Neural crest cell (in vitro differentiated cells): ENCODE results near the gene ARHGAP21. TPM values are rescaled to one million over a fixed set of nuclear protein-coding genes. Genes with fewer than 3 reads are reported as not detected.
"Not testable (repeated sequence)": the region's sequence is repeated elsewhere in the genome, so short reads cannot be mapped to it uniquely, and the experiment has no call there.

Experiments used
- DNase-seq: peaks from one replicate; pipeline ENCODE4 v3.0.0; 2021; ENCODE audit warnings: low read depth, mixed read lengths, low spot score
- H3K27ac Mint-ChIP-seq: one replicate; pipeline ENCODE4 v1.8.0; 2021; ENCODE audit warnings: mild to moderate bottlenecking, mixed read lengths; ENCODE audit not compliant: unreplicated experiment
- H3K27me3 Mint-ChIP-seq: 2 replicates; pipeline ENCODE4 v1.8.0; 2021; ENCODE audit warnings: low read depth, mild to moderate bottlenecking, mixed read lengths
- H3K36me3 Mint-ChIP-seq: 2 replicates; pipeline ENCODE4 v1.8.0; 2021; ENCODE audit warnings: low read depth, mild to moderate bottlenecking, mixed read lengths
- H3K4me1 Mint-ChIP-seq: 2 replicates; pipeline ENCODE4 v1.8.0; 2021; ENCODE audit warnings: mixed read lengths
- H3K4me3 Mint-ChIP-seq: one replicate; pipeline ENCODE4 v1.8.0; 2021; ENCODE audit warnings: mild to moderate bottlenecking, mixed read lengths
- H3K9me3 Mint-ChIP-seq: 2 replicates; pipeline ENCODE4 v1.8.0; 2021; ENCODE audit warnings: mixed read lengths
- CTCF ChIP-seq: fragments of 200-600 bp; sonication (generic); conservative IDR thresholded peaks from 2 replicates; pipeline ENCODE4 v1.5.0; 2021; ENCODE audit warnings: antibody characterized with exemption, mild to moderate bottlenecking
- long read RNA-seq: library from polyadenylated mRNA; unstranded; transcript quantifications from one replicate; pipeline ENCODE4 v2.0.0, GENCODE V29; 2020
- total RNA-seq: library from RNA; stranded (reverse); gene quantifications from 2 replicates; pipeline ENCODE4 v1.2.1, GENCODE V29; 2021

Gene ARHGAP21
- total RNA-seq, result 104 and 108 TPM in 2 replicates
- long read RNA-seq, partial matches to known transcripts, result 25 of 37 reads
- long read RNA-seq, other reads (novel, unspliced or antisense), result 12 of 37 reads

GRCh38 chr10:24723788-24724380 is at the start of gene ARHGAP21:
Gene ARHGAP21, minus strand, starts transcription at chr10:24723887. Its CDS starts 1,988 bp downstream, at chr10:24721899.
- H3K36me3 Mint-ChIP-seq, result peaks cover 3% of the 10 kb centered on the region
- peak; percentile 28 for TF ChIP-seq CTCF
- H3K27me3 Mint-ChIP-seq, result no peaks in the 10 kb centered on the region
- DNase-seq, result peak; percentile 45
- H3K9me3 Mint-ChIP-seq, result no peaks in the 10 kb centered on the region
- H3K4me1 Mint-ChIP-seq, result peaks cover 29% of the 10 kb centered on the region
- peak within 1 kb of the TSS; percentile 98 for H3K27ac Mint-ChIP-seq
- H3K4me3 Mint-ChIP-seq, result peak within 1 kb of the TSS; percentile 98

- no peaks in the 10 kb centered on the region for H3K4me1 Mint-ChIP-seq
- no peaks in the 10 kb centered on the region for H3K36me3 Mint-ChIP-seq
- H3K4me3 Mint-ChIP-seq, result no peak overlapping the region
- peaks cover 4% of the 10 kb centered on the region for H3K9me3 Mint-ChIP-seq
- no peak overlapping the region for H3K27ac Mint-ChIP-seq
- DNase-seq, result no peak
- no peaks in the 10 kb centered on the region for H3K27me3 Mint-ChIP-seq
- TF ChIP-seq CTCF, result no peak
These were observed 48.4 kb upstream of the ARHGAP21 start for GRCh38 chr10:24771943-24772694.

GRCh38 chr10:24764991-24765390 is 41.3 kb upstream of the ARHGAP21 start:
- Mint-ChIP-seq H3K36me3 (peaks cover 13% of the 10 kb centered on the region), H3K4me1 (peaks cover 23% of the 10 kb centered on the region)
- not testable (repeated sequence) for H3K9me3 Mint-ChIP-seq, H3K4me3 Mint-ChIP-seq, H3K27me3 Mint-ChIP-seq, DNase-seq, H3K27ac Mint-ChIP-seq

- Mint-ChIP-seq H3K27ac (no peak overlapping the region), H3K4me1 (peaks cover 29% of the 10 kb centered on the region), H3K9me3 (peaks cover 10% of the 10 kb centered on the region), H3K4me3 (no peak overlapping the region), H3K36me3 (peaks cover 13% of the 10 kb centered on the region), H3K27me3 (no peaks in the 10 kb centered on the region)
- TF ChIP-seq CTCF, result no peak
- no peak for DNase-seq
These were observed 39.4 kb upstream of the ARHGAP21 start for GRCh38 chr10:24762966-24763623.

- H3K4me3 Mint-ChIP-seq, result no peak overlapping the region
These were observed 38.7 kb upstream of the ARHGAP21 start for GRCh38 chr10:24762161-24762924.

More at GRCh38 chr10:24762161-24762924, 38.7 kb upstream of the ARHGAP21 start:
- H3K27me3 Mint-ChIP-seq, result no peaks in the 10 kb centered on the region
- peaks cover 13% of the 10 kb centered on the region for H3K36me3 Mint-ChIP-seq
- peaks cover 10% of the 10 kb centered on the region for H3K9me3 Mint-ChIP-seq
- peaks cover 29% of the 10 kb centered on the region for H3K4me1 Mint-ChIP-seq
- no peak overlapping the region for H3K27ac Mint-ChIP-seq
- DNase-seq, result no peak
- no peak for TF ChIP-seq CTCF
